ENCODE data around the gene ST6GALNAC4. TPM values are rescaled to one million over a fixed set of nuclear protein-coding genes. Genes with fewer than 3 reads are reported as not detected.

ST6GALNAC4 gene
- total and polyA plus RNA-seq, 10 of the 15 experiments (the other 5 are each of a cell fraction or from before 2014, with no cell fraction given) = 4.2 to 63.2 (median 35.2) TPM

GRCh38 chr9:127877566-127877998, 39.3 kb downstream of the ST6GALNAC4 start, which contains the start of gene AK1:
TSS of gene AK1 (minus strand) at chr9:127877675. CDS start at chr9:127874617, 3,058 bp downstream.
- no peaks in the 10 kb centered on the region; a peak in 1 of 4 replicates for H3K27me3 ChIP-seq (replicated peaks in 1 of 2; ENCODE audit: control insufficient read depth in 2 of 2, insufficient read depth in 2 of 2, low read length in 1 of 2)
- H3K4me2 ChIP-seq (ENCODE audit: control insufficient read depth, insufficient read depth) = peak within 1 kb of the TSS; percentile 54
- SMC1A ChIA-PET (ENCODE audit: uncharacterized antibody, unreplicated experiment) = interaction anchor here (1.8 kb wide), 1 partner anchor 42 kb away, joined by 4 read pairs; no protein-coding TSS in a partner anchor
- 2% methylated on average over 17 of the region's 44 CpGs for WGBS (ENCODE audit: insufficient coverage, insufficient replicate concordance, low lambda C conversion rate, missing lambda C conversion rate)
- no peak within 1 kb of the TSS; the same call in 1 of the 2 replicates for H3K9ac ChIP-seq (ENCODE audit: control insufficient read depth, insufficient read depth, low read length)
- no peaks in the 10 kb centered on the region for H3K36me3 ChIP-seq (ENCODE audit: control insufficient read depth in 2 of 2, insufficient read depth in 2 of 2, low read length in 1 of 2)
- FAIRE-seq (no peak), DNase-seq (ENCODE audit: low read depth, low spot score) (no peak), ATAC-seq (no peak)
- TF ChIP-seq CREM (IDR thresholded peaks at IDR 0.05; ENCODE audit: low read depth) = no peak
- no peak for TF ChIP-seq USF2 (IDR thresholded peaks at IDR 0.05; ENCODE audit: borderline replicate concordance, low read depth, low read length)
- TF ChIP-seq KLF5 (IDR thresholded peaks at IDR 0.05; ENCODE audit: partially characterized antibody) = no peak
- no peak for TF ChIP-seq JUND (IDR thresholded peaks at IDR 0.05; ENCODE audit: low read depth, low read length)
- no peak for TF ChIP-seq PBX3 (IDR thresholded peaks at IDR 0.05; ENCODE audit: insufficient replicate concordance, low read depth, low read length)
- TF ChIP-seq SMAD5 (IDR thresholded peaks at IDR 0.05; ENCODE audit: low read depth) = no peak
- TF ChIP-seq YY1 (IDR thresholded peaks at IDR 0.05; ENCODE audit: low read depth, low read length) = no peak
- no peak for TF ChIP-seq TAF1 (IDR thresholded peaks at IDR 0.05; ENCODE audit: borderline replicate concordance, low read depth, low read length)
- H2AFZ ChIP-seq (ENCODE audit: control insufficient read depth, low read depth, low read length) = no peak within 1 kb of the TSS; the same call in 1 of the 2 replicates
- POLR2A ChIA-PET = no interaction called here
- in situ Hi-C loops (cut with MboI) = no loop called here
- peaks cover 5% of the 10 kb centered on the region; the same call in 1 of the 2 replicates for H3K4me1 ChIP-seq (ENCODE audit: control insufficient read depth, insufficient read depth, low read length)
- no peaks in the 10 kb centered on the region for H3K79me2 ChIP-seq (ENCODE audit: control insufficient read depth, insufficient read depth, low read length)
- no peak within 1 kb of the TSS; the same call in 1 of the 2 replicates for H3K4me3 ChIP-seq
- H3K9me3 ChIP-seq (replicated peaks; ENCODE audit: control insufficient read depth, insufficient read depth, low read length) = no peaks in the 10 kb centered on the region
- RAD21 ChIA-PET (ENCODE audit: unreplicated experiment) = no interaction called here
- intact Hi-C loops (cut with micrococcal nuclease; ENCODE audit: unreplicated experiment) = no loop called here
- CTCF ChIA-PET = interaction anchor here (1.9 kb wide), 1 partner anchor 8 kb away, joined by 7 read pairs; no protein-coding TSS in a partner anchor
- BruUV-seq (replicated peaks) = no TSS peak
- H3K27ac ChIP-seq (ENCODE audit: control insufficient read depth, insufficient read depth) = no peak within 1 kb of the TSS
- no peaks in the 10 kb centered on the region for H4K20me1 ChIP-seq (ENCODE audit: control insufficient read depth, insufficient read depth)
